ENCODE data around the gene PRDM11.
A peak's percentile ranks its signal among the peaks of the same experiment; 100 is the strongest.

PRDM11 gene

GRCh38 chr11:45208135-45208534 lies 61.7 kb downstream of the PRDM11 start:
- no peak for DNase-seq (ENCODE audit: low spot score)
- no peak for TF ChIP-seq CTCF (IDR thresholded peaks at IDR 0.05; ENCODE audit: extremely low read depth, missing control alignments)

GRCh38 chr11:45209000-45209879 lies 62.8 kb downstream of the PRDM11 start:
- DNase-seq (ENCODE audit: low spot score): no peak
- TF ChIP-seq CTCF (IDR thresholded peaks at IDR 0.05; ENCODE audit: extremely low read depth, missing control alignments): no peak

GRCh38 chr11:45209891-45210699 lies 63.7 kb downstream of the PRDM11 start:
- TF ChIP-seq CTCF (IDR thresholded peaks at IDR 0.05; ENCODE audit: extremely low read depth, missing control alignments): no peak
- DNase-seq (ENCODE audit: low spot score): peak; percentile 56

GRCh38 chr11:45210846-45211245 lies 64.4 kb downstream of the PRDM11 start:
- DNase-seq (ENCODE audit: low spot score): no peak
- no peak for TF ChIP-seq CTCF (IDR thresholded peaks at IDR 0.05; ENCODE audit: extremely low read depth, missing control alignments)

GRCh38 chr11:45211732-45212131 lies 65.3 kb downstream of the PRDM11 start:
- no peak for DNase-seq (ENCODE audit: low spot score)

GRCh38 chr11:45212566-45213315 lies 66.3 kb downstream of the PRDM11 start:
- no peak for TF ChIP-seq CTCF (IDR thresholded peaks at IDR 0.05; ENCODE audit: extremely low read depth, missing control alignments)
- DNase-seq (ENCODE audit: low spot score): no peak

More at GRCh38 chr11:45211732-45212131, 65.3 kb downstream of the PRDM11 start:
- no peak for TF ChIP-seq CTCF (IDR thresholded peaks at IDR 0.05; ENCODE audit: extremely low read depth, missing control alignments)
